ENCODE results near the gene LAMA4. TPM values are rescaled to one million over a fixed set of nuclear protein-coding genes. Genes with fewer than 3 reads are reported as not detected.

The LAMA4 gene
- total RNA-seq, 1 experiment from 2014 or later: 11.9 TPM

DNA sequence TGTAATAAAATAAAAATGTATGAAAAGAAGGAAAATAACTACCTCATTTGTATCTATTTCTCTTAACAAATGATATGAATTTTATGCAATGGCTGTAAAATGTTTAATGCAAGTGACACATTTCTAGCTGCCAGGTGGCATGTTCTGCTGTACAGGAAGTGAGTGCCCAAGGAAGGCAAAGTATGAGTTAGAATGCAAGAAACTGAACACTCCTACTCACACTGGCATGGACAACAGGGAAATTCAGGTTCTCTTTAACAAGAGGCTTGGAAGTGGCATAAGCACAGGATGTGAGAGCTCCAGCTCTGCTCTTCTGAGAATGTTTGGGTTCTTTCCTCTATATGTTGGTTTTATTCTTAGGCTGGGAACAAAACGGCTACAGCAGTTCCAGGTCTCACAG is 20.4 kb upstream of the LAMA4 start:
- no peak overlapping the region for H3K4me3 ChIP-seq (ENCODE audit: low read depth in 2 of 2, low read length in 2 of 2)
- H3K9me3 ChIP-seq (ENCODE audit: control insufficient read depth, insufficient read depth, low read depth, low read length): no peaks in the 10 kb centered on the region
- ChIA-PET CTCF (no interaction called here), POLR2A (no interaction called here)
- no peak for TF ChIP-seq TCF7L2 (IDR thresholded peaks at IDR 0.05; ENCODE audit: low read depth, low read length)
- TF ChIP-seq, protein P1, sequence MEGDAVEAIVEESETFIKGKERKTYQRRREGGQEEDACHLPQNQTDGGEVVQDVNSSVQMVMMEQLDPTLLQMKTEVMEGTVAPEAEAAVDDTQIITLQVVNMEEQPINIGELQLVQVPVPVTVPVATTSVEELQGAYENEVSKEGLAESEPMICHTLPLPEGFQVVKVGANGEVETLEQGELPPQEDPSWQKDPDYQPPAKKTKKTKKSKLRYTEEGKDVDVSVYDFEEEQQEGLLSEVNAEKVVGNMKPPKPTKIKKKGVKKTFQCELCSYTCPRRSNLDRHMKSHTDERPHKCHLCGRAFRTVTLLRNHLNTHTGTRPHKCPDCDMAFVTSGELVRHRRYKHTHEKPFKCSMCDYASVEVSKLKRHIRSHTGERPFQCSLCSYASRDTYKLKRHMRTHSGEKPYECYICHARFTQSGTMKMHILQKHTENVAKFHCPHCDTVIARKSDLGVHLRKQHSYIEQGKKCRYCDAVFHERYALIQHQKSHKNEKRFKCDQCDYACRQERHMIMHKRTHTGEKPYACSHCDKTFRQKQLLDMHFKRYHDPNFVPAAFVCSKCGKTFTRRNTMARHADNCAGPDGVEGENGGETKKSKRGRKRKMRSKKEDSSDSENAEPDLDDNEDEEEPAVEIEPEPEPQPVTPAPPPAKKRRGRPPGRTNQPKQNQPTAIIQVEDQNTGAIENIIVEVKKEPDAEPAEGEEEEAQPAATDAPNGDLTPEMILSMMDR (IDR thresholded peaks at IDR 0.05): no peak
- TF ChIP-seq POLR2AphosphoS5 (IDR thresholded peaks at IDR 0.05; ENCODE audit: low read depth, low read length): no peak
- TF ChIP-seq, protein P2, sequence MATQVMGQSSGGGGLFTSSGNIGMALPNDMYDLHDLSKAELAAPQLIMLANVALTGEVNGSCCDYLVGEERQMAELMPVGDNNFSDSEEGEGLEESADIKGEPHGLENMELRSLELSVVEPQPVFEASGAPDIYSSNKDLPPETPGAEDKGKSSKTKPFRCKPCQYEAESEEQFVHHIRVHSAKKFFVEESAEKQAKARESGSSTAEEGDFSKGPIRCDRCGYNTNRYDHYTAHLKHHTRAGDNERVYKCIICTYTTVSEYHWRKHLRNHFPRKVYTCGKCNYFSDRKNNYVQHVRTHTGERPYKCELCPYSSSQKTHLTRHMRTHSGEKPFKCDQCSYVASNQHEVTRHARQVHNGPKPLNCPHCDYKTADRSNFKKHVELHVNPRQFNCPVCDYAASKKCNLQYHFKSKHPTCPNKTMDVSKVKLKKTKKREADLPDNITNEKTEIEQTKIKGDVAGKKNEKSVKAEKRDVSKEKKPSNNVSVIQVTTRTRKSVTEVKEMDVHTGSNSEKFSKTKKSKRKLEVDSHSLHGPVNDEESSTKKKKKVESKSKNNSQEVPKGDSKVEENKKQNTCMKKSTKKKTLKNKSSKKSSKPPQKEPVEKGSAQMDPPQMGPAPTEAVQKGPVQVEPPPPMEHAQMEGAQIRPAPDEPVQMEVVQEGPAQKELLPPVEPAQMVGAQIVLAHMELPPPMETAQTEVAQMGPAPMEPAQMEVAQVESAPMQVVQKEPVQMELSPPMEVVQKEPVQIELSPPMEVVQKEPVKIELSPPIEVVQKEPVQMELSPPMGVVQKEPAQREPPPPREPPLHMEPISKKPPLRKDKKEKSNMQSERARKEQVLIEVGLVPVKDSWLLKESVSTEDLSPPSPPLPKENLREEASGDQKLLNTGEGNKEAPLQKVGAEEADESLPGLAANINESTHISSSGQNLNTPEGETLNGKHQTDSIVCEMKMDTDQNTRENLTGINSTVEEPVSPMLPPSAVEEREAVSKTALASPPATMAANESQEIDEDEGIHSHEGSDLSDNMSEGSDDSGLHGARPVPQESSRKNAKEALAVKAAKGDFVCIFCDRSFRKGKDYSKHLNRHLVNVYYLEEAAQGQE (IDR thresholded peaks at IDR 0.05; ENCODE audit: insufficient read depth in 1 of 2, low read depth in 2 of 2, low read length in 1 of 2): no peak
- no peak for TF ChIP-seq SIN3A (IDR thresholded peaks at IDR 0.05; ENCODE audit: borderline replicate concordance, insufficient read depth, low read depth, low read length)
- no peaks in the 10 kb centered on the region for H3K27me3 ChIP-seq (ENCODE audit: control insufficient read depth, insufficient read depth, low read length)
- intact Hi-C loops (cut with micrococcal nuclease; ENCODE audit: unreplicated experiment): no loop called here
- H3K4me1 ChIP-seq (ENCODE audit: control insufficient read depth, insufficient read depth, low read length): no peaks in the 10 kb centered on the region
- in situ Hi-C loops (cut with HindIII; ENCODE audit: low pct_unique_long_range_greater_than_20kb, low sequenced_read_pairs): no loop called here
- no peak overlapping the region for H3K27ac ChIP-seq (ENCODE audit: low read length)
- ATAC-seq (no peak), DNase-seq (ENCODE audit: low read depth, low spot score) (no peak)
- BruUV-seq (replicated peaks): no TSS peak
- no peaks in the 10 kb centered on the region for H3K36me3 ChIP-seq (ENCODE audit: control insufficient read depth, insufficient read depth, low read length)

DNA sequence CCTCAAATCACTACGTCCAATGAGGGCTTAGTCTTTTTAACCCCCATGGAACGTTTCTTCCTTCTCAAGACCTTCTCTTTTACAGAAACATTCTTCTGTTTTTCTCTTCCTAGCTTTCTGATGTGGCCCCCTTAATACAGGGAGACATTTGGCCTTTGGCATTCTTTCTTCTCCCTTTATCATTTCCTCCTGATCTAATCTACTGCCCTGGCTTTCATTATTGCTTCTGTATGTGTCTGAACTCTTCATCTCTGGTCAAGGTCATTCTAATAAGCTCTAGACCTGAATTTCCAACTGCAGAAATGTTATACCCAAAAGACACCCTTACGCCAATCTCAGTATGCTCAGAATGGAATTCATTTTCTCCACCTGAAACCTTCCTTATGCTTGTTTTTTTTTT is 18.4 kb upstream of the LAMA4 start:
- no peak for ATAC-seq
- H3K4me1 ChIP-seq (ENCODE audit: control insufficient read depth, insufficient read depth, low read length): no peaks in the 10 kb centered on the region
- no TSS peak for BruUV-seq (replicated peaks)
- H3K36me3 ChIP-seq (ENCODE audit: control insufficient read depth, insufficient read depth, low read length): no peaks in the 10 kb centered on the region
- TF ChIP-seq SIN3A (IDR thresholded peaks at IDR 0.05; ENCODE audit: borderline replicate concordance, insufficient read depth, low read depth, low read length): no peak
- POLR2A ChIA-PET: no interaction called here
- in situ Hi-C loops (cut with HindIII; ENCODE audit: low pct_unique_long_range_greater_than_20kb, low sequenced_read_pairs) (no loop called here), intact Hi-C loops (cut with micrococcal nuclease; ENCODE audit: unreplicated experiment) (no loop called here)
- H3K27ac ChIP-seq (ENCODE audit: low read length): no peak overlapping the region
- no peaks in the 10 kb centered on the region for H3K27me3 ChIP-seq (ENCODE audit: control insufficient read depth, insufficient read depth, low read length)
- no peak overlapping the region for H3K4me3 ChIP-seq (ENCODE audit: low read depth in 2 of 2, low read length in 2 of 2)
- DNase-seq (ENCODE audit: low read depth, low spot score): no peak
- no peaks in the 10 kb centered on the region for H3K9me3 ChIP-seq (ENCODE audit: control insufficient read depth, insufficient read depth, low read depth, low read length)
- CTCF ChIA-PET: interaction anchor here (0.7 to 0.9 kb wide), 2 partner anchors 18 to 175 kb away, joined by 4 to 13 read pairs; partner anchors contain the start of gene LAMA4

DNA sequence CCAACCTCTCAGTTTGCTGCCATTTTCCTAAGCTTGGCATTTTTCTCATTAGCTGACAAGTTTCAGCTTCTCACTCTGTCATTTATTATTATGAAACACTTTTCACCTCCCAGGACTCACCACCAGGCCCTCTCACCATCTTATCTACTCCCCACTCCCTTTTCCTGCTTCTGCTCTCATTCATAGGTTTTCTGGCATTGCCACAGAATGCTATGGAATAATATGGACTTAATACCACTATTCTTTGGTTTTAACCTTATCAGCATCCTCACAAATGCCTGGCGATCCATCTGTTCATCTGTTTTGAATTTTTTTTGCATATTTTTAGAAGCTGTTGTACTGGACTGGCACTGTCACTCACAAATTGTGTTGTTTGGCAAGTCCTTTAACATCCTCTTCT is 16.4 kb upstream of the LAMA4 start:
- TF ChIP-seq, protein P1 (IDR thresholded peaks at IDR 0.05): no peak
- no peak for TF ChIP-seq TCF7L2 (IDR thresholded peaks at IDR 0.05; ENCODE audit: low read depth, low read length)
- TF ChIP-seq SIN3A (IDR thresholded peaks at IDR 0.05; ENCODE audit: borderline replicate concordance, insufficient read depth, low read depth, low read length): no peak
- no peak for TF ChIP-seq POLR2AphosphoS5 (IDR thresholded peaks at IDR 0.05; ENCODE audit: low read depth, low read length)
- TF ChIP-seq, protein P2 (IDR thresholded peaks at IDR 0.05; ENCODE audit: insufficient read depth in 1 of 2, low read depth in 2 of 2, low read length in 1 of 2): no peak
- Histone ChIP-seq H3K36me3 (ENCODE audit: control insufficient read depth, insufficient read depth, low read length) (no peaks in the 10 kb centered on the region), H3K9me3 (ENCODE audit: control insufficient read depth, insufficient read depth, low read depth, low read length) (no peaks in the 10 kb centered on the region), H3K4me1 (ENCODE audit: control insufficient read depth, insufficient read depth, low read length) (no peaks in the 10 kb centered on the region), H3K27me3 (ENCODE audit: control insufficient read depth, insufficient read depth, low read length) (no peaks in the 10 kb centered on the region), H3K4me3 (ENCODE audit: low read depth in 2 of 2, low read length in 2 of 2) (no peak overlapping the region), H3K27ac (ENCODE audit: low read length) (no peak overlapping the region)
- no TSS peak for BruUV-seq (replicated peaks)
- ChIA-PET CTCF (no interaction called here), POLR2A (interaction anchor here (0.6 kb wide), 1 partner anchor 183 kb away, joined by 3 read pairs; the partner anchor contains the start of genes FAM229B and TUBE1)
- in situ Hi-C loops (cut with HindIII; ENCODE audit: low pct_unique_long_range_greater_than_20kb, low sequenced_read_pairs): no loop called here
- DNase-seq (ENCODE audit: low read depth, low spot score) (no peak), ATAC-seq (no peak)
- intact Hi-C loops (cut with micrococcal nuclease; ENCODE audit: unreplicated experiment): no loop called here

All from Panc1 (cell line).